Activated T-cell treated with anti-CD3 and anti-CD28 coated beads, Interleukin-2, amount 50 U/mL, for 72 hours (primary cell): ENCODE data around the gene KCNQ1. TPM values are rescaled to one million over a fixed set of nuclear protein-coding genes. Genes with fewer than 3 reads are reported as not detected.

Source experiments
- ATAC-seq, 2 donors: fragments of 150-1000 bp; cut with Tn5 transposase; replicated peaks in 1 of 2; 2 replicates each; pipeline ENCODE4 v1.10.0; 2021; ENCODE audit warnings: moderate library complexity in 2 of 2, mild to moderate bottlenecking in 1 of 2
- DNase-seq, 2 donors: peaks; one replicate each; pipeline ENCODE4 v3.0.0; 2021 to 2022; ENCODE audit warnings: mixed read lengths in 1 of 2
- H3K27ac Mint-ChIP-seq: one replicate; pipeline ENCODE4 v1.8.0; 2022; ENCODE audit warnings: mild to moderate bottlenecking, moderate library complexity, mixed read lengths
- H3K27me3 Mint-ChIP-seq: one replicate; pipeline ENCODE4 v1.8.0; 2022; ENCODE audit warnings: low read depth, mixed read lengths
- H3K36me3 Mint-ChIP-seq, 2 donors: one replicate each; pipeline ENCODE4 v1.8.0; 2022; ENCODE audit warnings: mixed read lengths in 2 of 2, mild to moderate bottlenecking in 1 of 2; ENCODE audit not compliant: insufficient read depth in 2 of 2
- H3K4me1 Mint-ChIP-seq: one replicate; pipeline ENCODE4 v1.8.0; 2022; ENCODE audit warnings: low read depth, mixed read lengths
- H3K4me3 Mint-ChIP-seq, 2 donors: one replicate each; pipeline ENCODE4 v1.8.0; 2022; ENCODE audit warnings: mild to moderate bottlenecking in 2 of 2, mixed read lengths in 2 of 2, moderate library complexity in 2 of 2
- H3K9me3 Mint-ChIP-seq, 2 donors: one replicate each; pipeline ENCODE4 v1.8.0; 2022; ENCODE audit warnings: mixed read lengths in 2 of 2
- total RNA-seq, 2 donors: library from RNA; stranded (reverse); gene quantifications; one replicate each; pipeline ENCODE4 v1.2.3, GENCODE V29; 2022

KCNQ1 gene
- total RNA-seq, 2 donors from 2014 or later: 11.4 TPM

DNA sequence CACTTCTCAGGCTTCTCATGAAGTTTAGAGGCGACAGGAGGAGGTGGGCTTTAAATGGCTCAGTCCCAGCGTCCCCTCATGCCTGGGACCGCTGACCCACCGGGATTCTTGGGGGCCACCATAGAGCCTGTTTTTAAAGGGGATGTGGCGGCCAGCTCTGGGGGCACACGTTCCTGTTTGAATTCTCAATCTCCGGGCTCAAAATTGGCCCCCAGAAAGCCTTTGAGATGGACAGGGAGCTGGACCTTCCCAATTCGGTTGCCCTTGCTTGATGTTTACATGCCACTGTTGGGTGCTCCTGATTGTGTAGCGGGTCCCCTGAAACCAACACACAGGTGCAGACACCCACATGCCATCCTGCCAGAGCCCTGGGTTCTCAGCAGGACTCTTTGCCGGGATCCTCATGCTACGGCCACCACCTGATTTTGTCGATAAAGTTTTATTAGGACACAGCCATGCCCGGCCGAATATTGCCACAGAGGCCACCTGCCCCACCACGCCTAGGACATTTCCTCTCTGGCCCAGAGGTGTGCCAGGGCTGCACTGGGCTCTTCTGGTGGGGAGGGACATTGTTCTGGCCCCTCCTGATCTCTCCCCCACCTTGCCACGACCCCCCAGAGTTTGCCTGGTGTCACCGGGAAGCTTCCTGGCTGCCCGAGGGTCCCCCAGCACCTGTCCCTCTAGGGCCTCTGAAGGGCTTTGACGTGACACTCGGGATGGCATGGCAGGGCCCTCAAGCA is 71.6 kb downstream of the KCNQ1 start:
- H3K4me1 Mint-ChIP-seq: no peaks in the 10 kb centered on the region
- H3K36me3 Mint-ChIP-seq: no peaks in the 10 kb centered on the region
- no peak overlapping the region for H3K27ac Mint-ChIP-seq
- H3K9me3 Mint-ChIP-seq: no peaks in the 10 kb centered on the region
- DNase-seq: no peak
- ATAC-seq: no peak
- H3K4me3 Mint-ChIP-seq: no peak overlapping the region
- H3K27me3 Mint-ChIP-seq: no peaks in the 10 kb centered on the region

DNA sequence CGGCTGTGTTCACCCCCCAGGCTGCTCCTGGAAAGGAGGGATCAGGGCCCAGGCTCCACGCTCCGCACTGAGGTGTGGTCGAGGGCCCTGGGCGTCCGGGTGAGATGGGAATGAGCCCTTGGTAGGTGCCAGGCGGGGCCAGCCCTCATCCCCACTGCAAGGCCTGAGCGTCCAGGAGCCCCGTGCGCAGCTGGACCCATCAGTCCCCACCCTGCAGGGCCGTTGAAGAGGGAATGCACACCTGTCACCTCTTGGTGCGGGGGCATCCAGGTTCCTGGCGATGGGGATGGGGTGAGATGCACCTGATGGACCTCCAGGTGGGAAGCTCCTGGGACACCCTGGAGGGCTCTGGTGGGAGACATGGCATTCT is 72.2 kb downstream of the KCNQ1 start:
- Mint-ChIP-seq H3K36me3 (no peaks in the 10 kb centered on the region), H3K9me3 (no peaks in the 10 kb centered on the region)

DNA sequence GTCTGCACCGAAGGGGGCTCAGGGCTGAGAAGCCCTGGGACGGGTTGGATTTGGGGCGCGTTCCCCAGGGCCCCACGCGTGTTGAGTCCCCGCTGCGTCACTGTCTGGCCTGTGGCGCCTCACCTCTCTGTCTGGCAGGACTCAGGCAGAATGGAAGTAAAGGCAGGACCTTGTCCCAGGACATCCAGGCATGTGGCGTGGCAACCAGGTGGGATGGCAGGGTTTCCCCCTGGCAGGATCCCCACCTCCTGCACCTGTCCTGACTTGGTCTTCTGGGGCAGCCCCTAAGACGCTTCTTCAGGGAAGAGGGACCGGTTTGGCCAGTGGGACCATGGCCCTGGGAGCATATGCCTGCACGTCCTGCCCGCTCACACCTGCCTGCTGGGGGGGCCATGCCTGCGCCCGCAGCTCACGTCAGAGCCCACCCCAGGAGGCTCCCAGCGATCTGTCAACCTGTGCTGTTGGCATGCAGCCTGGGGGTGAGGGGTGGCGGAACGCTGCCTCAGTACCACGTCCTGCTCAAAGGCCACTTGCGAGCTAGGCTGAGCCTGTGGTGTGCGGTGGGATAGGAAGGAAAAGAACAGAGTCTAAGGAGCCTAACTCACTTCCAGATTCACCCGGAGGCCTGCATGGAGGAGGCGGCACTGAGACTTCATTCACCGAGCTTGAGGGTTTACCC is 72.7 kb downstream of the KCNQ1 start:
- H3K9me3 Mint-ChIP-seq: no peaks in the 10 kb centered on the region
- no peak overlapping the region for H3K27ac Mint-ChIP-seq
- ATAC-seq (no peak), DNase-seq (no peak)
- H3K4me1 Mint-ChIP-seq: no peaks in the 10 kb centered on the region
- no peaks in the 10 kb centered on the region for H3K36me3 Mint-ChIP-seq
- no peaks in the 10 kb centered on the region for H3K27me3 Mint-ChIP-seq
- no peak overlapping the region for H3K4me3 Mint-ChIP-seq

More for the DNA sequence above, 72.2 kb downstream of the KCNQ1 start:
- Mint-ChIP-seq H3K27ac (no peak overlapping the region), H3K27me3 (no peaks in the 10 kb centered on the region), H3K4me1 (no peaks in the 10 kb centered on the region), H3K4me3 (no peak overlapping the region)
- no peak for DNase-seq
- no peak for ATAC-seq

DNA sequence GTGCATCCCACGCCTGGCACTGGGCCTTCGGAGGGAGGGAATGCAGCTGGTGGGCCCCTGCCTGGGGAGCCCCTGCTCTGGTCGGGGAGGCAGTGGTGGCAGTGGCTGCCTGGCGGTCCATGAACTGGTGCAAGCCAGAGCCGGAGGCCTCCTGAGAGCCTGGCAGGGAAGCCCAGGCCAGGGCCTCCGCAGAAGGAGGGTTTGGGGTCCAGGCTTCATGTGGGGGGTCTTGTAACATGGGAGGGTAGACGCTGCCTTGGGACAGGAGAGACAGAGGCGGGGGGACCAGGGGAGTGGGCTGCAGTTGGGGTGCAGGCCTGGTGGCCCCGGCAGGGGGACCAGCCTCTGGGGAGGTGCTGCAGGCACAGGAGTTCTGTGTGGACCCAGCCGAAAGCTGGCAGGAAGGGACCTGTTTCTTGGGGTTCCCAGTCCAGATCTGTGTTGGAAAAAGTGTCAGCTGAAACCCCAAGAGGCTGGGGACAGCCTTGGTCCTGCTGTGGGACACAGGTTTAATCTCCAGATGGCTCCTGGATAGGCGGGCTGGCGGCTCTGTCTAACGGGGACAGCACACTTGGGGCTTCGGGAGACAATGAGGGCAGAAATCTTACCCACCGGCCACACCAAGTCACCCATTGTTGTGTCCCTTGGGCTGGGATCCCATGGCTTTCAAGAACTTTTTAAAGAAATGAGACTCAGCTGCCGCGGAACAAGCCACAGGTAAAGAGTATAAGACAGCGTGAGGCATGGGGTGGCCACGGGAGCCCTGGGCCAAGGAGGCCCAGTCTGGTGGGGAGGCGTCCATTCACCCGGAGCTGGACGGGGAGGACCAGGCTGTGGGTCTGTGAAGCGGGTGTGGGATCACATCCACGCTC is 73.5 kb downstream of the KCNQ1 start:
- no peak for ATAC-seq
- no peaks in the 10 kb centered on the region for H3K27me3 Mint-ChIP-seq
- H3K27ac Mint-ChIP-seq: no peak overlapping the region
- H3K4me3 Mint-ChIP-seq: no peak overlapping the region
- H3K4me1 Mint-ChIP-seq: no peaks in the 10 kb centered on the region
- H3K9me3 Mint-ChIP-seq: no peaks in the 10 kb centered on the region
- DNase-seq: no peak
- H3K36me3 Mint-ChIP-seq: no peaks in the 10 kb centered on the region

DNA sequence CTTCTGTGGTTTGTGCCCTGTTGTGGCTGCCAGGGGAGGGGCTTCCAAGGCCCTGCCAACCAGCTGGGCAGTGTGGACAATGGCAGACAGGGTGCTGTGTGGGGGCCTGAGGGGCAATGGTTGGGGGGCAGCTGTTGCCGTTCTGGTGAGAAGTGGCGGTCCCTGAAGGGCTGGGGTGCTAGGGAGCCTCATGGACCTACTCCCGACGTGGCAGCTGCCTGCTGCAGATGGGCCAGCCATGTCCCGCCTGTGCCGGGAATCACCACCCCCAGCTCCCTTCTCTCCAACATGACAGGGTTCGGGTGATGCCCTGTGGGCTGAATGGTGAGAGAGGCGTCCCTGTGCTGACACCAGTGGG is 74.2 kb downstream of the KCNQ1 start:
- Mint-ChIP-seq H3K4me3 (no peak overlapping the region), H3K36me3 (no peaks in the 10 kb centered on the region), H3K27ac (no peak overlapping the region), H3K27me3 (no peaks in the 10 kb centered on the region), H3K4me1 (no peaks in the 10 kb centered on the region), H3K9me3 (no peaks in the 10 kb centered on the region)
- ATAC-seq: no peak
- no peak for DNase-seq

DNA sequence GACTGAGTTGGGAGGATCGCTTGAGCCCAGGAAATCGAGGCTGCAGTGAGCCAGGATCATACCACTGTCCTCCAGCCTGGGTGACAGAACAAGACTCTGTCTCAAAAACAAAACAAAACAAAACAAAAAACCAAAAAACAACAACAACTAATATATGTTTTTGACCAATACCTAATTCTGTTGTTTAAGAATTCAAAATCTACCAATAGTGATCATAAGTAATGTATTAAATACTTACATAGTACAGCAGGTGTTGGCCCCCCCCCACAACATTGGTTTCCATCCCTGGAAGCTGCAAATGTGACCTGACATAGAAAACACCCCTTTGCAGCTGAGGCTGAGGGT is 74.7 kb downstream of the KCNQ1 start:
- H3K27me3 Mint-ChIP-seq: no peaks in the 10 kb centered on the region
- H3K4me3 Mint-ChIP-seq: no peak overlapping the region
- H3K36me3 Mint-ChIP-seq: no peaks in the 10 kb centered on the region
- H3K9me3 Mint-ChIP-seq: no peaks in the 10 kb centered on the region
- no peak overlapping the region for H3K27ac Mint-ChIP-seq
- peaks cover under 1% of the 10 kb centered on the region for H3K4me1 Mint-ChIP-seq
- DNase-seq: no peak
- no peak for ATAC-seq

DNA sequence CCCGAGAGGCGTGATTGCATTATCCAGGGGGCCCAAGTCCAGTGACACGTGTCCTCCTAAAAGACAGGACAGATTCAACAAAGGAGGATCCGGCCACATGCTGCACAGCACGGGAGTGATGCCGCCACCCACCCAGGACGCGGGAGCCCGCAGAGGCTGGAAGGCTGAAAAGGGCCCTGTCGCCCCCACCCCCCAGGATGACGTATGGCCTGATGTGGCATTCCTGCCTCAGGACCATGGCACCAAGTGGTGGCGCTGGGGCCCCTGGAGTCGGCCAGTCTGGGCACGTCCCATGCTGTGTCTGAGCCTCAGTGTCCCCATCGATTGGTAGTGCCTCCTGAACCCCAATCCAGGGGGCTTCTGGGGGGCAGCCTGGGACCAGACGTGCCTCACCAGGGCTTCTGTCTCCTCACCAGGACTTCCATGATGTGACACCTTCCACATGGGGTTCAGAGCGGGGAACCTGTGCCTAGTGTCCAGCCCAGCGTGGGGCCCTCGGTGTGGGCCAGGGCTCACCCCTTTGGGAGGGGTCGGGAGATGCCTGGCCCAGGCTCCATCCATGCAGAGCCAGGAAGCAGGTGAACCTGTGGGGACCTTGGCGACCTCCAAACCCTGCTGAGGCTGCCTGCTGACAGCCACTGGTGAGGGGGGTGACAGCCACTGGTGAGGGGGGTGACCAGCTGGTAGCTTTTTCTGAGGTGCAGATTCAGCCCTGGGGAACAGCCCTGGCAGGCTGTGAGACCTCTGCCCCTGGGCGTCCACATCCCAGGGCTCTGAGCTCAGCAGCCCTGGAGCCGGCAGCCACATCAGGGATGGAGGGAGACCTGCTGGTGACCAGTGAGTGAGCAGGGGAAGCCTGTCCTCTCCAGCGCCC is 75.3 kb downstream of the KCNQ1 start:
- no peak overlapping the region for H3K27ac Mint-ChIP-seq
- DNase-seq: no peak

DNA sequence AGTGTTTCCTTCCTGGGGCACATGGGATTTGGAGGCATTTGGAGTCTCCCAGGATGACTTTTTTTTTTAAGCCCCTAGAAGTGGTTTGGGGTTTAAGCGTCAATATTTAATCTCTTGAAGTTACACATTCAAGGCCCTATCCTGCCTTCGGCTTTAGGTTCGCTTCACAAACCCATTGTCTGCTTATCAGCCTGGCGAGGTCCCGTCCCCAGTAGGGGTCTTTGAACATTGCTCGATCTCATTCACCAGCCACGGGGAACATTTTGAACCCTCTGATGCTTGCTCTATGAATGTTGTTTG is 75.9 kb downstream of the KCNQ1 start:
- no peak for DNase-seq
- Mint-ChIP-seq H3K4me3 (no peak overlapping the region), H3K9me3 (no peaks in the 10 kb centered on the region), H3K36me3 (no peaks in the 10 kb centered on the region), H3K4me1 (peaks cover 11% of the 10 kb centered on the region), H3K27me3 (no peaks in the 10 kb centered on the region), H3K27ac (no peak overlapping the region)
- ATAC-seq: no peak

More for the DNA sequence above, 75.3 kb downstream of the KCNQ1 start:
- peaks cover 5% of the 10 kb centered on the region for H3K4me1 Mint-ChIP-seq
- no peaks in the 10 kb centered on the region for H3K9me3 Mint-ChIP-seq
- H3K4me3 Mint-ChIP-seq: no peak overlapping the region
- ATAC-seq: no peak
- no peaks in the 10 kb centered on the region for H3K36me3 Mint-ChIP-seq
- no peaks in the 10 kb centered on the region for H3K27me3 Mint-ChIP-seq

DNA sequence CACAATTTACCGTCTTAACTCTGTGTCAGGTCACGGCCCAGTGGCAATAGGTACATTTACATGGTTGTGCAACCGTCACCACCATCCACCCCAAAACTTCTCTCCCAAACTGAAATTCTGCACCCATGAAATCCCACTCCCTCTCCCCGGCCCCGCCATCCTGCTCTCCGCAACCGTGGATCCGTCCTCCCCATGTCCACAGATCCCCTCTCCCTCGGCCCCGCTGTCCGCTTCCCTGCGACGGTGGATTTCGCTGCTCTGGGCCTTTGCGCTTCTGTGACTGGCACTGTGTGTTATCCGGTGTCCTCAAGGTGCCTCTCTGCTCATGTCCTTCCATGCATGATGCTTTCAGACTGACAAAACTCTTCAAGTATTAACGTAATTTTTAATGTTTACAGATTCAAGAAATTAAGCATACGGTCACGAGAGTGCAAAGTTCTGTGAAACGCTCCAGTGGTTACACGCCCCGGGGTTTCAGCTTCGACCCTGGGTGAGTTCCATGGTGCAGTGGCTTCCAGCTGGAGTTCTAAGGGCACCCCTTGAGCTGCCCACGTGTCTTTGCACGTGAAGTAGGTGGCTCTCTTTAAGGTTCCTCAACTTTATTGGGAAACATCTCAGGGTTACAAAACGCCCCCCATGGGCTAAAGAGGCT is 76.4 kb downstream of the KCNQ1 start:
- DNase-seq (no peak), ATAC-seq (no peak)
- Mint-ChIP-seq H3K27me3 (no peaks in the 10 kb centered on the region), H3K4me3 (no peak overlapping the region), H3K9me3 (no peaks in the 10 kb centered on the region), H3K36me3 (no peaks in the 10 kb centered on the region), H3K4me1 (peaks cover 16% of the 10 kb centered on the region), H3K27ac (no peak overlapping the region)

DNA sequence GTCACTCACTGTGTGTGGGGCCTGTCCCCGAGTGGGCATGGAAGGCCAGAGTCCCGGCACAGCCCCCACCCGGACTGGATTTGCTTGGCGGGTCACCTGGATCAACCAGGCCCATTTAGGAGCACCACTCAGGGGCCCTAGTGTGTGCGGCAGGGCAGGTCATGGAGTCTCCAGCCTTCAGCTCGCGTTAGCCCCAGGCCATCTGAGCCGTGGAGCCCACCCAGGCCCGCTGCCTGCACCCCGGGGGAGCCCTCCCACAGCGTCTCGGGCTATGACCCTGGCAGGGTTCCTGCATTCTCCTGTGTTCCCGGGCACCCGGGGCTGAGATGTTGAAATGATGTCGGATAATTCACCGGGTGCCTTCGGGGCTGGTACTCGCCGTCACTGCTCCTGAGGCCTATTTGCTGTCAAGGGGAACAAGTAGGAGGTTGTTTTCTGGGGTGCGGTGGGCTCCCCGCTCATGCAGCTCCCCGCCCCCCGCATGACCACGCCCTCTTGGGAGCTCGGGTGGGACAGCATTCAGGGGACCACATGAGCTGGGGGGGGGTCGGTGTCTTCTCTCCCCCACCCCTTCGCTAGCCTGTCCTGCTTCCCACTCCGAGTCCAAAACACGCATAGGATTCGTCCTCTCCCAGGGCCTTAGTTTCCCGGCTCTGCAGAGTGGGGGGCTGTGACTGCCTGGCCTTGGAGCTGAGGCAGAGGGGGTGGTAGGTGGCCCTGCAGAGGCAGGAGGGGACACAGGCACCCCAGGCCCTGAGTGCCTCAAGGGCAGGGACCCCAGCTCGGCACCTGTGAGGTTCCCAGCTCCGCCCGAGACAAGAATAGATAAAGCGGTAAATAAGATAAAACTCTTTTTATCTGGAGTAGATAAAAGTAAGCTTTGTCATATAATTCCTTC is 77.2 kb downstream of the KCNQ1 start:
- no peak overlapping the region for H3K4me3 Mint-ChIP-seq
- DNase-seq (no peak), ATAC-seq (no peak)
- no peak overlapping the region for H3K27ac Mint-ChIP-seq
- H3K4me1 Mint-ChIP-seq: peaks cover 24% of the 10 kb centered on the region
- no peaks in the 10 kb centered on the region for H3K27me3 Mint-ChIP-seq
- H3K9me3 Mint-ChIP-seq: no peaks in the 10 kb centered on the region
- no peaks in the 10 kb centered on the region for H3K36me3 Mint-ChIP-seq

DNA sequence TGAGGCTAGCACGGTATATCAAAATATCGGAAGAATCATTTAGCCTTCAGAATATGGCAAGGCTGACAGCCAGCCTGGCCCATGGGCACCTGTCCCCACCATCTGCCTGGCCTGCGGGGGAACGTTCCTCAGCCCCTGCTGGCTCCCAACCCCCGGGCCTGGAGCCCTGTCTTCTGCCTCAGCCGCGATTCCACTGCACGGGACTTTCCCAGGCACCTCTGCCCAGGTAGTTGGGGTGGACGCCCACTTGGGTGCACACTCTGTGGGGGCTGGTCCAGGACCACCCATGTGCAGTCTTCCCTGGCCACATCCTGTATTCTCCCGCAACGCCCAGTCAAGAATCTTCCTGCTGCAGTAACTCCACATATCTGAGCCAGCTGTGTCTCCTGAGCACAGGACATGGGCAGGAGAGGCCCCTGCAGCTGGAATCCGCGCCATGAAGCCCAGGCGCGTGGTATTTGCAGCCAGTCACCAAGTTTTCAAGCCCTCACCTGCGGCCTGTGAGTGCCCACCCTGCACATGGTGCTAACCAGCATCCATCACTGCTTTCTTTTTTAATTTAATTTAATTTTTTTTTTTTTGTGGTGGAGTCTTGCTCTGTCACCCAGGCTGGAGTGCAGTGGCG is 77.9 kb downstream of the KCNQ1 start:
- no peaks in the 10 kb centered on the region for H3K27me3 Mint-ChIP-seq
- no peaks in the 10 kb centered on the region for H3K36me3 Mint-ChIP-seq
- DNase-seq (no peak), ATAC-seq (no peak)
- H3K9me3 Mint-ChIP-seq: no peaks in the 10 kb centered on the region
- no peak overlapping the region for H3K4me3 Mint-ChIP-seq
- H3K27ac Mint-ChIP-seq: no peak overlapping the region
- H3K4me1 Mint-ChIP-seq: peaks cover 27% of the 10 kb centered on the region
